Loucy (cell line): ENCODE measurements around the gene AGAP1.

ENCODE experiments used
- H2AFZ ChIP-seq: fragments of 200-600 bp; sonication (generic); 2 replicates; pipeline ENCODE4 v1.6.0; 2016; ENCODE audit warnings: antibody characterized with exemption, mild to moderate bottlenecking, low read length, moderate library complexity
- H3F3A ChIP-seq: fragments of 200-600 bp; 2 replicates; pipeline ENCODE4 v1.6.0; 2016; ENCODE audit warnings: antibody characterized with exemption, low read depth, mild to moderate bottlenecking
- H3K27me3 ChIP-seq: fragments of 200-600 bp; sonication (generic); 2 replicates; pipeline ENCODE4 v1.6.1; 2014; ENCODE audit warnings: low read length, mild to moderate bottlenecking; ENCODE audit not compliant: insufficient read depth, poor library complexity, severe bottlenecking
- H3K36me3 ChIP-seq: fragments of 200-600 bp; sonication (generic); 2 replicates; pipeline ENCODE4 v1.6.1; 2016; ENCODE audit warnings: low read length; ENCODE audit not compliant: insufficient read depth
- H3K4me1 ChIP-seq: fragments of 200-600 bp; sonication (generic); 2 replicates; pipeline ENCODE4 v1.5.1; 2014; ENCODE audit warnings: low read length, mild to moderate bottlenecking; ENCODE audit not compliant: insufficient read depth, poor library complexity, severe bottlenecking
- H3K4me2 ChIP-seq: fragments of 200-600 bp; sonication (generic); 2 replicates; pipeline ENCODE4 v1.6.0; 2014; ENCODE audit warnings: antibody characterized with exemption, low read length, low read depth, mild to moderate bottlenecking; ENCODE audit not compliant: poor library complexity, severe bottlenecking
- H3K4me3 ChIP-seq: fragments of 200-600 bp; sonication (generic); 2 replicates; pipeline ENCODE4 v1.5.1; 2014; ENCODE audit warnings: low read length, mild to moderate bottlenecking, mixed read lengths; ENCODE audit not compliant: poor library complexity, severe bottlenecking
- H3K79me2 ChIP-seq: fragments of 200-600 bp; sonication (generic); 2 replicates; pipeline ENCODE4 v1.6.1; 2014; ENCODE audit warnings: low read length; ENCODE audit not compliant: insufficient read depth
- H3K9ac ChIP-seq: fragments of 200-600 bp; sonication (generic); 2 replicates; pipeline ENCODE4 v1.6.0; 2014; ENCODE audit warnings: mild to moderate bottlenecking, low read depth, low read length, moderate library complexity; ENCODE audit not compliant: poor library complexity, severe bottlenecking
- H3K9me2 ChIP-seq: fragments of 200-600 bp; sonication (generic); replicated peaks from 2 replicates; pipeline ENCODE4 v1.6.1; 2016; ENCODE audit warnings: low read depth, low read length, mixed read lengths
- H3K9me3 ChIP-seq: fragments of 200-600 bp; sonication (generic); 2 replicates; pipeline ENCODE4 v1.6.1; 2014; ENCODE audit warnings: mild to moderate bottlenecking, antibody characterized with exemption, low read length, low read depth; ENCODE audit not compliant: insufficient read depth
- H4K20me1 ChIP-seq: fragments of 200-600 bp; sonication (generic); 2 replicates; pipeline ENCODE4 v1.6.0; 2014; ENCODE audit warnings: antibody characterized with exemption, low read length, mild to moderate bottlenecking; ENCODE audit not compliant: insufficient read depth, poor library complexity, severe bottlenecking
- EZH2phosphoT487 ChIP-seq: fragments of 200-600 bp; IDR thresholded peaks from 2 replicates; pipeline ENCODE4 v1.6.1; 2018; ENCODE audit warnings: antibody characterized with exemption, mild to moderate bottlenecking, moderate library complexity, borderline replicate concordance
- TF ChIP-seq, protein P1 (sequence below): fragments of 200-600 bp; sonication (generic); conservative IDR thresholded peaks from 2 replicates; pipeline ENCODE4 v1.5.1; 2014; ENCODE audit warnings: mild to moderate bottlenecking, antibody characterized with exemption, low read length

AGAP1 gene

DNA sequence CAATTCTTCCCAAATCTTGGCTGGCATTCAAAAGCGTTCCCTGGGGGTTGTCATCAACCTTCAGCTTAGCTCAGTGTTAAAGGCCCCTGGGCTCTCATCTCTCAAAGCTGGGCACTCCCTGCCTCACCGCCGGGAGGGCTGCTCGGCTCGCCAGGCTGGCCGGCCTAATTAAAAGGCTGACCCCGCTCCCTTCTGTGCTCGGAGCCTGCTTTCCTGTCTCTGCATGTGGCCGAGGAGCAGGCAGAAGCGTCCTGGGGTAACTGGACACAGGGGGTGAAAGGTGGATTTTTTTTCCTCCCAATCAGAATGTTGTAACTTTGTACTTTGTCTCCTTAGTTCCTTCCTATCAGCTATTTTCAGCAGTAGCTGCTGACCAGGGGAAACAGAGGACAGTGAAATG is 443.2 kb downstream of the AGAP1 start:
- H4K20me1 ChIP-seq: no peaks in the 10 kb centered on the region
- H3K9ac ChIP-seq: no peak overlapping the region
- no peak overlapping the region for H2AFZ ChIP-seq
- no peak overlapping the region for H3K4me3 ChIP-seq
- no peaks in the 10 kb centered on the region for H3K4me1 ChIP-seq
- H3K9me3 ChIP-seq: peaks cover 7% of the 10 kb centered on the region; the same call in 1 of the 2 replicates
- TF ChIP-seq, protein P1, sequence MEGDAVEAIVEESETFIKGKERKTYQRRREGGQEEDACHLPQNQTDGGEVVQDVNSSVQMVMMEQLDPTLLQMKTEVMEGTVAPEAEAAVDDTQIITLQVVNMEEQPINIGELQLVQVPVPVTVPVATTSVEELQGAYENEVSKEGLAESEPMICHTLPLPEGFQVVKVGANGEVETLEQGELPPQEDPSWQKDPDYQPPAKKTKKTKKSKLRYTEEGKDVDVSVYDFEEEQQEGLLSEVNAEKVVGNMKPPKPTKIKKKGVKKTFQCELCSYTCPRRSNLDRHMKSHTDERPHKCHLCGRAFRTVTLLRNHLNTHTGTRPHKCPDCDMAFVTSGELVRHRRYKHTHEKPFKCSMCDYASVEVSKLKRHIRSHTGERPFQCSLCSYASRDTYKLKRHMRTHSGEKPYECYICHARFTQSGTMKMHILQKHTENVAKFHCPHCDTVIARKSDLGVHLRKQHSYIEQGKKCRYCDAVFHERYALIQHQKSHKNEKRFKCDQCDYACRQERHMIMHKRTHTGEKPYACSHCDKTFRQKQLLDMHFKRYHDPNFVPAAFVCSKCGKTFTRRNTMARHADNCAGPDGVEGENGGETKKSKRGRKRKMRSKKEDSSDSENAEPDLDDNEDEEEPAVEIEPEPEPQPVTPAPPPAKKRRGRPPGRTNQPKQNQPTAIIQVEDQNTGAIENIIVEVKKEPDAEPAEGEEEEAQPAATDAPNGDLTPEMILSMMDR: no peak
- no peak for TF ChIP-seq EZH2phosphoT487
- no peaks in the 10 kb centered on the region for H3K79me2 ChIP-seq
- no peaks in the 10 kb centered on the region for H3K9me2 ChIP-seq
- H3K4me2 ChIP-seq: no peak overlapping the region
- no peaks in the 10 kb centered on the region for H3F3A ChIP-seq
- no peaks in the 10 kb centered on the region for H3K27me3 ChIP-seq
- peaks cover 3% of the 10 kb centered on the region; the same call in 1 of the 2 replicates for H3K36me3 ChIP-seq

DNA sequence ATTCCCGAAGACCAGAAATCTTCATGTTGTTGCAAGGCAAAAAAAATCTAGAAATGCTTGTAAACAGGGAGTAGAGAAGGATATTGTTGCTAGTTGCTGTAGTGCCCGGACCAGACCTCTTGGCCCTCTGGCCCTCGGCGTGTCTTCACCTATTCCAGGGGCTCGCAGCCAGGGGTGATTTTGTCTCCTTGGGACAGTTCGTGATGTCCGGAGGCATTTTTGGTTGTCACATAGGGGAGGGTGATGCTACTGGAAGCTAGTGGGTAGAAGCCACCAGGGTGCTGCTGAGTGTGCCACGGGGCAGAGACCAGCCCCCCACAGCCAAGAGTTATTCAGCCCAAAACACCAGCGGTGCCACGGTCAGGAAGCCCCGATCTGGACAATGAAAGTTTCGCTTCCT is 443.7 kb downstream of the AGAP1 start:
- TF ChIP-seq, protein P1: no peak
- no peak for TF ChIP-seq EZH2phosphoT487
- H3K9me3 ChIP-seq: peaks cover 7% of the 10 kb centered on the region; the same call in 1 of the 2 replicates
- H3F3A ChIP-seq: no peaks in the 10 kb centered on the region
- H3K4me3 ChIP-seq: no peak overlapping the region
- no peak overlapping the region for H3K9ac ChIP-seq
- H3K79me2 ChIP-seq: no peaks in the 10 kb centered on the region
- H2AFZ ChIP-seq: no peak overlapping the region
- H3K9me2 ChIP-seq: no peaks in the 10 kb centered on the region
- no peaks in the 10 kb centered on the region for H3K27me3 ChIP-seq
- H3K4me2 ChIP-seq: no peak overlapping the region
- H4K20me1 ChIP-seq: no peaks in the 10 kb centered on the region
- H3K4me1 ChIP-seq: no peaks in the 10 kb centered on the region
- peaks cover 3% of the 10 kb centered on the region; the same call in 1 of the 2 replicates for H3K36me3 ChIP-seq

DNA sequence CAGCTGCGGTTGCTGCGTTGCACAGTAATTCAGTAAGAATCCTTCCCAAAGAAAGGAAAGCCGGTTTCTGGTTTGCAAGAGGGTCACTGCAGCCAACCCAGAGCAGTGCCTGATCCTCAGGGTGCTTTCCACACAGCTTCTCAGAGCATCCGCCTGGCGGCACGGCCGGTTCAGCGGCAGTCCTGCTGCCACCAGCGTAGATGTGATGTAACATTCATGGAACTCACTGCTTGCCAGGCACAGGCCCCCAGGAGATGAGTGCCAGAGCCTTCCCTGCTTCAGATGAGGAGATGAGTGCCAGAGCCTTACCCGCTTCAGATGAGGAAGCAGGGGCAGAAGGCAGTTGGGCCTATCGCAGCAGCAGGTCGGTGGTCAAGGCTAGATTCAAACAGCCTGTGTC is 444.1 kb downstream of the AGAP1 start:
- Histone ChIP-seq H3K27me3 (no peaks in the 10 kb centered on the region), H3F3A (no peaks in the 10 kb centered on the region)

More for the DNA sequence above, 444.1 kb downstream of the AGAP1 start:
- Histone ChIP-seq H3K4me3 (no peak overlapping the region), H3K9me2 (no peaks in the 10 kb centered on the region), H4K20me1 (no peaks in the 10 kb centered on the region), H2AFZ (no peak overlapping the region), H3K4me1 (no peaks in the 10 kb centered on the region), H3K9ac (no peak overlapping the region), H3K79me2 (no peaks in the 10 kb centered on the region), H3K9me3 (peaks cover 7% of the 10 kb centered on the region; the same call in 1 of the 2 replicates), H3K4me2 (no peak overlapping the region), H3K36me3 (peaks cover 3% of the 10 kb centered on the region; the same call in 1 of the 2 replicates)
- TF ChIP-seq, protein P1: no peak
- TF ChIP-seq EZH2phosphoT487: no peak
